RWPE2 (cell line): ENCODE data around the gene TANC1.

Experiments
- ATAC-seq: fragments of 200-7000 bp; cut with Tn5 transposase; 3 replicates; pipeline ENCODE4 v1.9.1; 2021; ENCODE audit warnings: low read depth
- DNase-seq: peaks from one replicate; pipeline ENCODE4 v3.0.0-alpha.2; 2020; ENCODE audit warnings: low spot score
- H3K27ac ChIP-seq: fragments of 450-650 bp; 2 replicates; pipeline ENCODE4 v1.5.1; 2017; ENCODE audit warnings: mild to moderate bottlenecking; ENCODE audit not compliant: poor library complexity, severe bottlenecking
- H3K27me3 ChIP-seq: fragments of 250-450 bp; sonication (Bioruptor Pico); 2 replicates; pipeline ENCODE4 v1.5.1; 2021; ENCODE audit warnings: mild to moderate bottlenecking, moderate library complexity; ENCODE audit not compliant: insufficient read depth, poor library complexity, severe bottlenecking
- H3K36me3 ChIP-seq: fragments of 250-450 bp; sonication (Bioruptor Pico); 2 replicates; pipeline ENCODE4 v1.5.1; 2020; ENCODE audit warnings: low read depth, mild to moderate bottlenecking, moderate library complexity
- H3K4me1 ChIP-seq: fragments of 250-450 bp; sonication (Bioruptor Pico); 2 replicates; pipeline ENCODE4 v1.5.1; 2021; ENCODE audit warnings: mild to moderate bottlenecking, moderate library complexity; ENCODE audit not compliant: insufficient read depth, poor library complexity, severe bottlenecking
- H3K4me3 ChIP-seq: fragments of 250-450 bp; sonication (Bioruptor Pico); 2 replicates; pipeline ENCODE4 v1.5.1; 2021; ENCODE audit warnings: mild to moderate bottlenecking, moderate library complexity; ENCODE audit not compliant: severe bottlenecking
- H3K9me3 ChIP-seq: fragments of 250-450 bp; sonication (Bioruptor Pico); 2 replicates; pipeline ENCODE4 v1.5.1; 2021; ENCODE audit warnings: mild to moderate bottlenecking, moderate library complexity; ENCODE audit not compliant: severe bottlenecking
- CTCF ChIP-seq: fragments of 450-650 bp; IDR thresholded peaks from one replicate; pipeline ENCODE4 v1.5.1; 2017; ENCODE audit warnings: mild to moderate bottlenecking, moderate library complexity; ENCODE audit not compliant: poor library complexity, severe bottlenecking

The TANC1 gene

GRCh38 chr2:159074605-159075004, 106.2 kb downstream of the TANC1 start:
- Histone ChIP-seq H3K27ac (no peak overlapping the region), H3K4me1 (peaks cover 39% of the 10 kb centered on the region), H3K4me3 (no peak overlapping the region), H3K36me3 (peaks cover 12% of the 10 kb centered on the region), H3K9me3 (no peaks in the 10 kb centered on the region), H3K27me3 (no peaks in the 10 kb centered on the region)
- TF ChIP-seq CTCF = no peak
- DNase-seq = no peak
- ATAC-seq = no peak

- TF ChIP-seq CTCF = no peak
Measured at GRCh38 chr2:159075727-159076126, 107.3 kb downstream of the TANC1 start.

GRCh38 chr2:159076241-159076640, 107.8 kb downstream of the TANC1 start:
- Histone ChIP-seq H3K36me3 (peaks cover 12% of the 10 kb centered on the region), H3K27me3 (no peaks in the 10 kb centered on the region), H3K4me3 (no peak overlapping the region), H3K9me3 (no peaks in the 10 kb centered on the region), H3K27ac (peak overlapping the region; percentile 39), H3K4me1 (peaks cover 39% of the 10 kb centered on the region)
- DNase-seq (no peak), ATAC-seq (peak; percentile 44)
- TF ChIP-seq CTCF = no peak

More at GRCh38 chr2:159075727-159076126, 107.3 kb downstream of the TANC1 start:
- DNase-seq (no peak), ATAC-seq (no peak)
- Histone ChIP-seq H3K9me3 (no peaks in the 10 kb centered on the region), H3K27ac (peak overlapping the region; percentile 39), H3K4me1 (peaks cover 39% of the 10 kb centered on the region), H3K27me3 (no peaks in the 10 kb centered on the region), H3K36me3 (peaks cover 12% of the 10 kb centered on the region), H3K4me3 (no peak overlapping the region)

- ATAC-seq (no peak), DNase-seq (no peak)
- Histone ChIP-seq H3K27me3 (no peaks in the 10 kb centered on the region), H3K4me3 (no peak overlapping the region), H3K9me3 (no peaks in the 10 kb centered on the region), H3K36me3 (peaks cover 12% of the 10 kb centered on the region), H3K4me1 (peaks cover 32% of the 10 kb centered on the region), H3K27ac (no peak overlapping the region)
- TF ChIP-seq CTCF = no peak
Measured at GRCh38 chr2:159077869-159078268, 109.4 kb downstream of the TANC1 start.

- Histone ChIP-seq H3K9me3 (no peaks in the 10 kb centered on the region), H3K27ac (no peak overlapping the region), H3K36me3 (peaks cover 12% of the 10 kb centered on the region), H3K4me3 (no peak overlapping the region), H3K27me3 (no peaks in the 10 kb centered on the region), H3K4me1 (peaks cover 32% of the 10 kb centered on the region)
- ATAC-seq (no peak), DNase-seq (no peak)
- no peak for TF ChIP-seq CTCF
Measured at GRCh38 chr2:159078443-159078842, 110.0 kb downstream of the TANC1 start.
